Duodenal mucosa (tissue), 2 donors: ENCODE results near the gene TUT4.
"Not testable (repeated sequence)": the region's sequence is repeated elsewhere in the genome, so short reads cannot be mapped to it uniquely, and the experiment has no call there.

Experiments
- H3K27ac ChIP-seq: one replicate; pipeline ENCODE4 v1.7.0; 2013; ENCODE audit warnings: low read depth, low read length
- H3K27me3 ChIP-seq, 2 donors: one replicate each; pipeline ENCODE4 v1.7.0; 2013; ENCODE audit warnings: low read length in 2 of 2, control low read depth in 1 of 2; ENCODE audit not compliant: insufficient read depth in 2 of 2, control insufficient read depth in 1 of 2
- H3K36me3 ChIP-seq, 2 donors: one replicate each; pipeline ENCODE4 v1.7.0; 2013; ENCODE audit warnings: low read length in 2 of 2, control low read depth in 1 of 2; ENCODE audit not compliant: insufficient read depth in 2 of 2, control insufficient read depth in 1 of 2
- H3K4me1 ChIP-seq, 2 donors: one replicate each; pipeline ENCODE4 v1.7.0; 2013; ENCODE audit warnings: low read length in 2 of 2, control low read depth in 1 of 2; ENCODE audit not compliant: insufficient read depth in 2 of 2, control insufficient read depth in 1 of 2
- H3K4me3 ChIP-seq, 2 donors: one replicate each; pipeline ENCODE4 v1.7.0; 2013; ENCODE audit warnings: low read length in 2 of 2, low read depth in 1 of 2
- H3K9ac ChIP-seq, 2 donors: one replicate each; pipeline ENCODE4 v1.7.0; 2013; ENCODE audit warnings: low read length in 2 of 2, low read depth in 1 of 2
- H3K9me3 ChIP-seq, 2 donors: one replicate each; pipeline ENCODE4 v1.7.0; 2013; ENCODE audit warnings: low read length in 2 of 2, control low read depth in 1 of 2; ENCODE audit not compliant: control insufficient read depth in 1 of 2

TUT4 gene

DNA sequence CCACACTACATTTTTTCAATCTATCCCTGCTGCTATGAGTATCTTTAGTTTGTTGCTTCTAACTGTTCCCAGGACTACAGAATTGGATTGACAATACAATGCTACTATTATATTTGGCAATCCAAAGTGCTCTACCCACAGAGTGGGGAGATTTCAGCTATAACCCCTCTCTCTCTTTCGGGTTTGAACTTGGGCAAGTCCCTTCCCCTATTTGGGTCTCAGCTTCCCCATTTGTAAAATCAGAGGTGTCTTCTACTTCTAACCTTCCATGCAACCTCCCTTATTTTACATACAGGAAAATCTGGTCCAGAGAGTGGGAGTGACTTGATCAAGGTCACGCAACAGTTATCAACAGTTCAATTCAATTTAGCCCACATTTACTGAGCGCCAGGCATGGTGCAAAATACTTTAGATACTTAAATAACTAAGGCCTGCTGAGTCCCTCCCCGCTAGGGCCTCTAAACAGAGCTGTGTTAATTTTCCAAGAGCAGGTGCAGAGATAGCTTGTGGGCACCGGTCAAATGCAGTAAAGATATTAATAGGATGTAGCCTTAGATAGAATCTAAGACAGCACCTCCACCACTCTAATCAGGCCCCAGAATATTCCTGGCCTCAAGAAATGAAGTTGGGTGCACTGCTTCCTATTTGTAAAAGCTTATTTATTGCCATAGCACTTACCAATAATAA is 39.9 kb upstream of the TUT4 start:
- Histone ChIP-seq H3K4me3 (no peak overlapping the region), H3K9me3 (no peaks in the 10 kb centered on the region), H3K36me3 (no peaks in the 10 kb centered on the region), H3K4me1 (no peaks in the 10 kb centered on the region), H3K27ac (no peak overlapping the region), H3K9ac (no peak overlapping the region), H3K27me3 (no peaks in the 10 kb centered on the region)

DNA sequence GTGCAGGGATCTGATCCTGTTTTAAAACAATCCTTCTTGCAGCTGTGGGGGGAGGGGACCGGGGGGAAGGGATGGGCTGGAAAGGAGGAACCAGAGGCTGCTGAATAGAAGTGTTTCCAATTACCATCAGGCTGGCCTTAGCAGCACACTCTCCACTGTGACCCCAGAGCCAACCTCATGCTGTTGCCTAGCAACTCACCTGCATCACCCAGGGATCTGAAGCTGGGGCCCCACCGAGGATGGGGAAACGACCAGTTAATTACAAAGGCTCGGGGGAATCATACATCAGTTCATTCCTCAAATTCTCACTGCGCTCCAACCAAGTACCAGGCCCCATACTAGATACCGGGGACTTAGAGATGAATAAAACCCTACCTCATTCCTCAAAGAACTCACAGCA is 37.4 kb upstream of the TUT4 start:
- H3K9me3 ChIP-seq, result no peaks in the 10 kb centered on the region
- no peak overlapping the region for H3K27ac ChIP-seq
- H3K9ac ChIP-seq, result no peak overlapping the region
- H3K4me1 ChIP-seq, result no peaks in the 10 kb centered on the region
- H3K4me3 ChIP-seq, result no peak overlapping the region
- no peaks in the 10 kb centered on the region for H3K27me3 ChIP-seq
- no peaks in the 10 kb centered on the region for H3K36me3 ChIP-seq

DNA sequence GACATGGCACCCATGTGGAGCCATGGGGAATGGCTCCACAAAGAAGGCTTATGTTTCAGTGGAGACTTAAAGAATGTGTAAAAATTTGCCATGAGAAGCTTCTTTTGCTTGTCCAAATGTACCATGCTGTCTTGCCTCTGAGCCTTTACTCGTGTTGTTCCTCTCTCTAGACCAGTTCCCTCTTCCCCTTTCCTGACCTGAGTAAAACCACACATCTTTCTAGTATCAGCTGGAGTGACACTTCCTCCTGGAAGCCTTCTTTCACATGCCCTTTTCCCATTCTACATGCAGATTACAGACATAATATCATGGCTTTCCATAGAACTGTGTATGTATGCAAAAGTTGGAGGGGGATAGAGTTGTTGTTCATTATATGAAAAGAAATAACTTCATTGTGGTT is 35.6 kb upstream of the TUT4 start:
- Histone ChIP-seq H3K9ac (no peak overlapping the region), H3K27me3 (no peaks in the 10 kb centered on the region), H3K4me3 (no peak overlapping the region), H3K27ac (no peak overlapping the region), H3K4me1 (no peaks in the 10 kb centered on the region), H3K9me3 (no peaks in the 10 kb centered on the region), H3K36me3 (no peaks in the 10 kb centered on the region)

DNA sequence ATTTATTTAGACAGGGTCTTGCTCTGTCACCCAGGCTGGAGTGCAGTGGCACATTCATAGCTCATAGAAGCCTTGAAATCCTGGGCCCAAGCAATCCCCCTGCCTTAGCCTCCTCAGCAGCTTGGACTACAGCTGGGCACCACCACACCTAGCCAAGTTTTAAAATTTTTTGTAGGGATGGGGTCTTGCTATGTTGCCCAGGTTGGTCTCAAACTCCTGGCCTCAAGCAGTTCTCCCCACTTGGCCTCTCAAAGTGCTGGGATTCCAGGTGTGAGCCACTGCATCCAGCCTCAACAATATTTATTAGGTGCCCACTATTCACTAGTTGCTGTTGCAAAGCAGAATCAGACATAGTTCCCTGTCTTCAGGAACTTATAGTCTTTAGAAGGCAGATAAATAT is 35.1 kb upstream of the TUT4 start:
- Histone ChIP-seq H3K4me1 (no peaks in the 10 kb centered on the region), H3K9ac (no peak overlapping the region), H3K36me3 (no peaks in the 10 kb centered on the region), H3K27me3 (no peaks in the 10 kb centered on the region), H3K4me3 (no peak overlapping the region), H3K27ac (no peak overlapping the region), H3K9me3 (no peaks in the 10 kb centered on the region)

DNA sequence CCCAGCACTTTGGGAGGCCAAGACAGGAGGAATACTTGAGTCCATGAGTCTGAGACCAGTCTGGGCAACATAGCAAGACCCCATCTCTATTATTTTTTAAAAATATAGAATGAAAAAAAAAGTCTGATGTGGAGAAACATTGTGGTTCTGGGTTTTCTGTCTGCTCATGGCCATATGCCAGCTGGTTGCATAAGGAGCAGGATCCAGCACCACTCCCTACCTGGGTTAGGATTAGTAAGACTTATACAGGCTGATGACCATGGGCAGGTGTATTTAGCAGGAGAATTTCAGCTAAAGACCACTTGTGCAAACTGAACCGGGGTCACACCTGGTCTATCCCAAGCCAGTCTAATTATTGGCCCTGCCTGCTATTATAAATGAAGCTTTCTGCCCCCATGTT is 32.6 kb upstream of the TUT4 start:
- Histone ChIP-seq H3K9me3 (no peaks in the 10 kb centered on the region), H3K27me3 (no peaks in the 10 kb centered on the region)

DNA sequence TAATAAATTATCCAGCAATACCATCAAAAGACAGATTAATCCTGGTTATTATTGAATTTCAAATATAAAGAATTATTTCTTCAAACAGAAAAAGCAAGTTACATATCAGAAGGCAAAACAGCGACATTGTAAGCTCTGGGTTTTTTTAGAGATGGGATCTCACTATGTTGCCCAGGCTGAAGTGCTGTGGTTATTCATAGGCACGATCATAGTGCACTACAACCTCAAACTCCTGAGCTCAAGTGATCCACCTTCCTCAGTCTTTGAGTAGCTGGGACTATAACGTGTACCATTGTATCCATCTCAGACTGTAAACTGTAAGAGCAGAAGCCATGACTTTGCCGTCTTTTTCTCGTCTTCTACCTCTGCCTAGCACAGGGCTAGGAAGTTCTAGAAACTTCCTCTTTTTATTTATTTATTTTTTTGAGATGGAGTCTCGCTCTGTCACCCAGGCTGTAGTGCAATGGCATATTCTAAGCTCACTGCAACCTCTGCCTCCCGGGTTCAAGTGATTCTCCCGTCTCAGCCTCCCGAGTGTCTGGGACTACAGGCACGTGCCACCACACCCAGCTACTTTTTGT is 29.3 kb upstream of the TUT4 start:
- Histone ChIP-seq H3K9me3 (no peaks in the 10 kb centered on the region), H3K27ac (no peak overlapping the region), H3K27me3 (no peaks in the 10 kb centered on the region), H3K4me3 (no peak overlapping the region), H3K36me3 (no peaks in the 10 kb centered on the region), H3K4me1 (no peaks in the 10 kb centered on the region), H3K9ac (no peak overlapping the region)

More for the DNA sequence above, 32.6 kb upstream of the TUT4 start:
- no peak overlapping the region for H3K27ac ChIP-seq
- no peak overlapping the region for H3K4me3 ChIP-seq
- no peak overlapping the region for H3K9ac ChIP-seq
- no peaks in the 10 kb centered on the region for H3K36me3 ChIP-seq
- no peaks in the 10 kb centered on the region for H3K4me1 ChIP-seq

DNA sequence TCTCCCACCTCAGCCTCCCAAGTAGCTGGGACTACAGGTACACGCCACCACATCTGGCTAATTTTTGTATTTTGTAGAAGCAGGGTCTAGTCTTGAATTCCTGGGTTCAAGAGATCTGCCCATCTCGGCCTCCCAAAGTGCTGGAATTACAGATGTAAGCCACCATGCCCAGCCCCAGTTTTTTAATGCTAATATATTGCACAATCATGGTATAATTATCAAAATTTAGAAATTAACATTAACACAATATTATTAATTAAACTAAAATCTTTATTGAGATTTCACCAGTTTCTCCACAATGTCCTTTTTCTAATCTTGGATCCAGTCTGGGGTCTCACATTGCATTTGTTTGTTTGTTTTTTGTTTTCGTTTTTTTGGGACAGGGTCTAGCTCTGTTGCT is 27.4 kb upstream of the TUT4 start:
- Histone ChIP-seq H3K27ac (no peak overlapping the region), H3K4me1 (no peaks in the 10 kb centered on the region), H3K4me3 (no peak overlapping the region), H3K27me3 (no peaks in the 10 kb centered on the region), H3K9me3 (no peaks in the 10 kb centered on the region), H3K9ac (no peak overlapping the region), H3K36me3 (no peaks in the 10 kb centered on the region)

DNA sequence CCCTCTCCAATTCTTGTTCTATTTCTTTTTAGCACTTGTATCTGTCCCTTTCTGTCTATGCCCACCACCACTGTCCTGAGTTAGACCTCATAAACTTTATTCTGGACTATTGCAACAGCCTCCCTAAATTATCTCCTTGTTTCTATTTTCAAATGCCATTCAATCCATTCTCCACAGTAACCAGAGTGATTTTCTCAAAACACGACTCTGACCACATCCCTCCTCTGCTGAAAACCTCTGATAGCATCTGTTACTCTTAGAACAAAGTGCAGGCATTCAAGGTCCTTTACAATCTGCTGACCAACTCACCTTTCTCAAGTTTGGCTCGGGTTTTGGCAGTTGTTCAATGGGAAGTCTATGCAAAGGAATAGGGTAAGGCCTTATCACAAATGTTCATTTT is 26.5 kb upstream of the TUT4 start:
- H3K9me3 ChIP-seq, result no peaks in the 10 kb centered on the region
- H3K27ac ChIP-seq, result no peak overlapping the region
- H3K4me1 ChIP-seq, result no peaks in the 10 kb centered on the region
- no peak overlapping the region for H3K9ac ChIP-seq
- no peaks in the 10 kb centered on the region for H3K27me3 ChIP-seq
- H3K4me3 ChIP-seq, result no peak overlapping the region
- no peaks in the 10 kb centered on the region for H3K36me3 ChIP-seq

DNA sequence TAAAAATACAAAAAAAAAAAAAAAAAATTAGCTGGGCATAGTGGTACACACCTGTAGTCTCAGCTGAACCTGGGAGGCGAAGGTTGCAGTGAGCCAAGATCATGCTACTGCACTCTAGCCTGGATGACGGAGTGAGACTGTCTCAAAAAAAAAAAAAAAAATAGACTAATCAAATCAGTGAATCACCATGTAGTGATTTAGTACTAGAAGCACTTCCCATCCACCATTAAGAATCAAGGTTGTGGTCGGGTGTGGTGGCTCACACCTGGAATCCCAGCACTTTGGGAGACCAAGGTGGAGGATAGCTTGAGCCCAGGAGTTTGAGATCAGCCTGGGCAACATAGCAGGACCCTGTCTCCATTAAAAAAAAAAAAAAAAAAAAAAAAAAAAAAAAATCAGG is 25.2 kb upstream of the TUT4 start:
- not testable (repeated sequence) for H3K27ac ChIP-seq, H3K9me3 ChIP-seq, H3K4me1 ChIP-seq, H3K27me3 ChIP-seq, H3K4me3 ChIP-seq, H3K9ac ChIP-seq, H3K36me3 ChIP-seq

DNA sequence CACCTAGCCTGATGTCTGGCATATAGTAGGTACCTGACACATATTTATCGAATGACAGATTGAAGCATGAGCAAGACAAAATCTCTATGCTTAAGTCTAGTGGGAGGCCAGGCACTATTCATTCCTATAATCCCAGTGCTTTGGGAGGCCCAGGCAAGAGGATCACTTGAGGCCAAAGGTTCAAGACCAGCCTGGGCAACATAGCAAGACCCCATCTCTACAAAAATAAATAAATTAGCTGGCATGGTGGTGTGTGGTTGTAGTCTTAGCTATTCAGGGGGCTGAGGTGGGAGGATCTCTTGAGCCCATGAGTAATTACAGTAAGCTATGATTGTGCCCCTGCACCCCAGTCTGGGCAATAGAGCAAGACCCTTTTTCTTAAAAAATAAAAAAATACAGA is 23.2 kb upstream of the TUT4 start:
- H3K4me1 ChIP-seq, result no peaks in the 10 kb centered on the region
- no peak overlapping the region for H3K4me3 ChIP-seq
- no peaks in the 10 kb centered on the region for H3K9me3 ChIP-seq
- no peaks in the 10 kb centered on the region for H3K36me3 ChIP-seq
- no peak overlapping the region for H3K9ac ChIP-seq
- H3K27me3 ChIP-seq, result no peaks in the 10 kb centered on the region
- no peak overlapping the region for H3K27ac ChIP-seq
